ENCODE data around the gene ANKS1B.
"Not testable (repeated sequence)": the region's sequence is repeated elsewhere in the genome, so short reads cannot be mapped to it uniquely, and the experiment has no call there.

The ANKS1B gene

GRCh38 chr12:99984271-99985128 is at the start of gene ANKS1B:
TSS of gene ANKS1B (minus strand) at chr12:99984936. CDS start at chr12:99984237, 699 bp downstream.
- no peak for DNase-seq

- DNase-seq = no peak
Observed at GRCh38 chr12:100031836-100032235, 47.1 kb upstream of the ANKS1B start.

- DNase-seq = no peak
Observed at GRCh38 chr12:100027671-100028070, 42.9 kb upstream of the ANKS1B start.

GRCh38 chr12:100026241-100026640 is 41.5 kb upstream of the ANKS1B start:
- no peak for DNase-seq

- no peak for DNase-seq
Observed at GRCh38 chr12:100024974-100025555, 40.3 kb upstream of the ANKS1B start.

- no peak for DNase-seq
Observed at GRCh38 chr12:100020370-100020769, 35.6 kb upstream of the ANKS1B start.

- no peak for DNase-seq
Observed at GRCh38 chr12:100017056-100017455, 32.3 kb upstream of the ANKS1B start.

- DNase-seq = not testable (repeated sequence)
Observed at GRCh38 chr12:100016304-100016703, 31.6 kb upstream of the ANKS1B start.

GRCh38 chr12:100005846-100006245 is 21.1 kb upstream of the ANKS1B start:
- DNase-seq = not testable (repeated sequence)

- no peak for DNase-seq
Observed at GRCh38 chr12:99997806-99998205, 13.1 kb upstream of the ANKS1B start.

GRCh38 chr12:99996095-99996494 is 11.4 kb upstream of the ANKS1B start:
- DNase-seq = no peak

GRCh38 chr12:99985631-99986030 is 895 bp upstream of the ANKS1B start:
- no peak for DNase-seq

GRCh38 chr12:99985129-99985570 is 414 bp upstream of the ANKS1B start:
- no peak for DNase-seq

- DNase-seq = no peak
Observed at GRCh38 chr12:99983456-99984258, 1.1 kb downstream of the ANKS1B start.

- DNase-seq = no peak
Observed at GRCh38 chr12:99981639-99982190, 3.0 kb downstream of the ANKS1B start.

GRCh38 chr12:99979471-99979870 is 5.3 kb downstream of the ANKS1B start:
- DNase-seq = no peak

- DNase-seq = no peak
Observed at GRCh38 chr12:99978152-99978551, 6.6 kb downstream of the ANKS1B start.

GRCh38 chr12:99977550-99977949 is 7.2 kb downstream of the ANKS1B start:
- DNase-seq = no peak

GRCh38 chr12:99976762-99977161 is 8.0 kb downstream of the ANKS1B start:
- DNase-seq = no peak

GRCh38 chr12:99975321-99975720 is 9.4 kb downstream of the ANKS1B start:
- no peak for DNase-seq

- DNase-seq = no peak
Observed at GRCh38 chr12:99974146-99974545, 10.6 kb downstream of the ANKS1B start.

GRCh38 chr12:99966429-99966828 is 18.3 kb downstream of the ANKS1B start:
- no peak for DNase-seq

GRCh38 chr12:99960311-99960710 is 24.4 kb downstream of the ANKS1B start:
- DNase-seq = no peak
